Measurements from ENCODE around the gene ZNF487. TPM values are rescaled to one million over a fixed set of nuclear protein-coding genes. Genes with fewer than 3 reads are reported as not detected.
"Not testable (repeated sequence)": the region's sequence is repeated elsewhere in the genome, so short reads cannot be mapped to it uniquely, and the experiment has no call there.

Gene ZNF487
- total and polyA plus RNA-seq, 2 of the 4 experiments (the other 2 are of a cell fraction) = 1.7 to 2.7 TPM

DNA sequence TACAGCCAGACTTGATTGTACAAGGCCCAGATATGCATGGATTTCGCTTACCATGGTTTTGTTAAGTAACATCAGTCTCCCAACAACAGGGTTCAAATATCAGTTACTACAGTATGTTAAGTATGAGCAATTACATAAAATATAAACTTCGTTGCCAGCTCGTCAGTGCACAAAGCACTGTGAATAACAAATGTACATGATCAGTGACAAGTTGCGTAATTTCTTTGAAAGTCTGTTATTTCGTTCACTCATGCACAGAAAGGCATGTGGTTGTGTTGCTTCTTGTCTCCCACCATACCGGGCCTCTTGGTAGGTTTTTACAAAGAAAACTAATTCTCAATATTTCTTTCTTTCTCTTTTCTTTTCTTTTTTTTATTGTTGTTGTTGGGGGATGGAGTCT is 12.5 kb upstream of the ZNF487 start:
- intact Hi-C loops (cut with micrococcal nuclease) = no loop called here
- Histone ChIP-seq H3K79me1 (ENCODE audit: low read depth in 1 of 2, low read length in 2 of 2) (no peaks in the 10 kb centered on the region), H3K27ac (ENCODE audit: insufficient read depth, low read length) (no peak overlapping the region), H3K4me2 (ENCODE audit: low read depth, low read length) (no peak overlapping the region), H3K23ac (ENCODE audit: low read depth, low read length) (no peak overlapping the region), H3K27me3 (ENCODE audit: control insufficient read depth, insufficient read depth, low read length) (no peaks in the 10 kb centered on the region), H3K14ac (replicated peaks; ENCODE audit: low read depth, low read length) (no peak overlapping the region), H3K9ac (ENCODE audit: low read depth, low read length) (no peak overlapping the region), H3K56ac (ENCODE audit: extremely low read depth, insufficient read depth, low read length) (no peak overlapping the region), H2BK5ac (ENCODE audit: low read depth, low read length, poor library complexity, severe bottlenecking) (no peak overlapping the region), H3K36me3 (ENCODE audit: control insufficient read depth, insufficient read depth, low read length) (no peaks in the 10 kb centered on the region), H3K9me3 (ENCODE audit: control insufficient read depth, insufficient read depth, low read length) (no peaks in the 10 kb centered on the region), H4K8ac (ENCODE audit: low read depth in 2 of 2, low read length in 2 of 2) (no peak overlapping the region), H2AK9ac (replicated peaks; ENCODE audit: low read depth, low read length, poor library complexity) (no peak overlapping the region), H4K20me1 (ENCODE audit: insufficient read depth, low read length) (no peaks in the 10 kb centered on the region), H3K4ac (ENCODE audit: low read depth, low read length) (no peak overlapping the region), H2BK120ac (ENCODE audit: low read depth, low read length) (no peak overlapping the region), H2BK20ac (ENCODE audit: low read depth, low read length) (no peak overlapping the region), H2AFZ (replicated peaks; ENCODE audit: low read length, poor library complexity) (no peak overlapping the region), H2AK5ac (ENCODE audit: low read depth, low read length) (no peak overlapping the region), H2BK15ac (ENCODE audit: low read depth, low read length) (no peak overlapping the region), H3K9me1 (ENCODE audit: insufficient read depth, low read length) (no peaks in the 10 kb centered on the region), H3K4me3 (ENCODE audit: insufficient read depth, low read depth, low read length) (no peak overlapping the region), H3K4me1 (ENCODE audit: control insufficient read depth, insufficient read depth, low read length) (0 out of 2 replicates have a peak, but pooled peaks cover 2% of the 10 kb centered on the region), H4K5ac (ENCODE audit: low read depth, low read length) (no peak overlapping the region), H4K91ac (ENCODE audit: insufficient read depth, low read depth, low read length) (no peak overlapping the region), H3K18ac (ENCODE audit: low read depth, low read length) (no peak overlapping the region)
- TF ChIP-seq RAD21 (IDR thresholded peaks at IDR 0.05; ENCODE audit: low read length) (no peak), NFE2L2 (IDR thresholded peaks at IDR 0.05; ENCODE audit: low read depth, low read length) (no peak), CEBPB (IDR thresholded peaks at IDR 0.05; ENCODE audit: low read depth, low read length) (peak; percentile 85)
- POLR2A ChIA-PET (ENCODE audit: unreplicated experiment) = no interaction called here
- CTCF ChIA-PET = no interaction called here
- no CpG with 5 or more reads among the region's 6 CpGs for WGBS, 2 experiments (ENCODE audit: extremely low coverage in 2 of 2, insufficient read length in 1 of 2)
- ATAC-seq (ENCODE audit: low read depth) = no peak
- BruUV-seq (replicated peaks) = no TSS peak
- DNase-seq = no peak
- dilution Hi-C loops (cut with HindIII; ENCODE audit: low sequenced_read_pairs, unreplicated experiment) = no loop called here
- in situ Hi-C loops (cut with MboI; ENCODE audit: low sequenced_read_pairs) = loop anchor here (25.0 kb wide), 1 partner anchor 1563 kb away; the partner anchor contains the start of gene DEPP1

DNA sequence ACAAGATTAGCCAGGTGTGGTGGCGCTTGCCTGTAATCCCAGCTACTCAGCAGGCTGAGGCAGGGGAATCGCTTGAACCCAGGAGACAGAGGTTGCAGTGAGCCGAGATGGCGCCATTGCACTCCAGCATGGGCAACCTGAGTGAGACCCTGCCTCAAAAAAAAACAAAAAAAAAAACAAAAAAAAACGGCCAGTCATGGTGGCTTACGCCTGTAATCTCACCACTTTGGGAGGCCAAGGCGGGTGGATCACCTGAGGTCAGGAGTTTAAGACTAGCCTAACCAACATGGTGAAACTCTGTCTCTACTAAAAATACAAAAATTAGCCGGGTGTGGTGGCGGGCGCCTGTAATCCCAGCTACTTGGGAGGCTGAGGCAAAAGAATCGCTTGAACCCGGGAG is 10.4 kb upstream of the ZNF487 start:
- H2BK15ac ChIP-seq (ENCODE audit: low read depth, low read length); H2AK5ac ChIP-seq (ENCODE audit: low read depth, low read length); dilution Hi-C loops (cut with HindIII; ENCODE audit: low sequenced_read_pairs, unreplicated experiment); H3K9me3 ChIP-seq (ENCODE audit: control insufficient read depth, insufficient read depth, low read length); H2BK5ac ChIP-seq (ENCODE audit: low read depth, low read length, poor library complexity, severe bottlenecking); H4K20me1 ChIP-seq (ENCODE audit: insufficient read depth, low read length); H2AK9ac ChIP-seq (replicated peaks; ENCODE audit: low read depth, low read length, poor library complexity); H4K5ac ChIP-seq (ENCODE audit: low read depth, low read length); H3K9me1 ChIP-seq (ENCODE audit: insufficient read depth, low read length); intact Hi-C loops (cut with micrococcal nuclease); H3K4me3 ChIP-seq (ENCODE audit: insufficient read depth, low read depth, low read length); H2BK20ac ChIP-seq (ENCODE audit: low read depth, low read length); ATAC-seq (ENCODE audit: low read depth); H3K4me1 ChIP-seq (ENCODE audit: control insufficient read depth, insufficient read depth, low read length); H4K8ac ChIP-seq (ENCODE audit: low read depth in 2 of 2, low read length in 2 of 2); POLR2A ChIA-PET (ENCODE audit: unreplicated experiment); H3K27ac ChIP-seq (ENCODE audit: insufficient read depth, low read length); H3K4ac ChIP-seq (ENCODE audit: low read depth, low read length); H2BK120ac ChIP-seq (ENCODE audit: low read depth, low read length); H3K4me2 ChIP-seq (ENCODE audit: low read depth, low read length); H3K27me3 ChIP-seq (ENCODE audit: control insufficient read depth, insufficient read depth, low read length); in situ Hi-C loops (cut with MboI; ENCODE audit: low sequenced_read_pairs); H3K36me3 ChIP-seq (ENCODE audit: control insufficient read depth, insufficient read depth, low read length); H3K56ac ChIP-seq (ENCODE audit: extremely low read depth, insufficient read depth, low read length); BruUV-seq (replicated peaks); H2AFZ ChIP-seq (replicated peaks; ENCODE audit: low read length, poor library complexity); H3K9ac ChIP-seq (ENCODE audit: low read depth, low read length); H3K79me1 ChIP-seq (ENCODE audit: low read depth in 1 of 2, low read length in 2 of 2); H3K18ac ChIP-seq (ENCODE audit: low read depth, low read length); DNase-seq; H3K14ac ChIP-seq (replicated peaks; ENCODE audit: low read depth, low read length); H4K91ac ChIP-seq (ENCODE audit: insufficient read depth, low read depth, low read length); H3K23ac ChIP-seq (ENCODE audit: low read depth, low read length): not testable (repeated sequence)
- CTCF ChIA-PET = interaction anchor here (0.7 kb wide), 1 partner anchor 29 kb away, joined by 3 read pairs; no protein-coding TSS in a partner anchor
- WGBS, 2 experiments (ENCODE audit: extremely low coverage in 2 of 2, insufficient read length in 1 of 2) = no CpG with 5 or more reads among the region's 12 CpGs

All from IMR-90 (cell line).